Gastroesophageal sphincter (tissue), 3 donors: ENCODE data around the gene TNN.

Experiments
- CTCF ChIP-seq, 4 experiments: fragments of 200-600 bp in 2 of 4; fragments of 450-650 bp in 2 of 4; sonication (generic) in 1 of 4; IDR thresholded peaks; one replicate each; pipeline ENCODE4 v1.5.1; 2017 to 2019; ENCODE audit warnings: antibody characterized with exemption in 4 of 4, mild to moderate bottlenecking in 2 of 4, moderate library complexity in 2 of 4
- EP300 ChIP-seq: sonication (generic); formaldehyde crosslinking; IDR thresholded peaks from one replicate; pipeline ENCODE4 v1.6.1; 2017; ENCODE audit warnings: antibody characterized with exemption, mild to moderate bottlenecking
- POLR2A ChIP-seq, 2 donors: fragments of 450-650 bp; IDR thresholded peaks; one replicate each; pipeline ENCODE4 v1.6.1; 2017; ENCODE audit warnings: antibody characterized with exemption in 2 of 2, mild to moderate bottlenecking in 2 of 2, moderate library complexity in 1 of 2
- POLR2AphosphoS5 ChIP-seq: sonication (generic); formaldehyde crosslinking; IDR thresholded peaks from one replicate; pipeline ENCODE4 v1.6.1; 2017; ENCODE audit warnings: antibody characterized with exemption

GRCh38 chr1:175137369-175137768 lies 69.7 kb downstream of the TNN start:
- TF ChIP-seq POLR2A (IDR thresholded peaks at IDR 0.05), result no peak
- no peak for TF ChIP-seq CTCF (IDR thresholded peaks at IDR 0.05)
- peak; percentile 35 for TF ChIP-seq POLR2AphosphoS5
- no peak for TF ChIP-seq EP300
